Heart left ventricle (tissue), 13 donors: ENCODE measurements around the gene PLSCR3.

Source experiments
- CTCF ChIP-seq, 12 donors: fragments of 200-600 bp; sonication (generic) in 4 of 12; IDR thresholded peaks; one replicate each; pipeline versions ENCODE4 v1.5.0 to v1.8.0; 2018 to 2022; ENCODE audit warnings: antibody characterized with exemption in 12 of 12, mild to moderate bottlenecking in 5 of 12
- POLR2A ChIP-seq, 2 donors: fragments of 450-650 bp; IDR thresholded peaks; one replicate each; pipeline ENCODE4 v1.6.1; 2017; ENCODE audit warnings: antibody characterized with exemption in 2 of 2, mild to moderate bottlenecking in 2 of 2, moderate library complexity in 2 of 2
- donor health status: ischemic (EF 13 %, LVEDD 7.1; RV severe dilation, severe dysfunction).
- donor health status: DM: no; HTN: yes; CAD: no.
- donor health status: DM: no; HTN: no; CAD: no.
- donor health status: ischemic (EF 25% LVEDD 6.9; RV normal size, moderate dysfunction).
- donor health status: ischemic (EF 25% LVEDD 5.7; RV mildly dilated, moderate dysfunction).
- donor health status: ischemic (EF 35%, LVEDD 5.7; RV mildly dilated, moderate dysfunction).
- donor health status: nonischemic (EF 11% LVEDD 7.7; RV severe dilation, severe dysfunction).
- donor health status: DM: yes; HTN: yes; CAD: no.
- donor health status: PGD.
- donor health status: ischemic (EF 29% LVEDD 5.4; RV normal size, mild dysfunction).
- donor health status: nonischemic (EF 23%, LVEDD 6.1; RV moderate dilation, normal function).

GRCh38 chr17:7370853-7371252, 23.5 kb downstream of the PLSCR3 start:
- TF ChIP-seq CTCF (IDR thresholded peaks at IDR 0.05) (no peak), POLR2A (IDR thresholded peaks at IDR 0.05) (no peak)
